H4 (cell line): ENCODE measurements around the gene STYXL2. TPM values are rescaled to one million over a fixed set of nuclear protein-coding genes. Genes with fewer than 3 reads are reported as not detected.
A peak's percentile ranks its signal among the peaks of the same experiment; 100 is the strongest.

ENCODE experiments used
- DNase-seq: peaks from one replicate; pipeline ENCODE4 v3.0.0-alpha.2; 2015; ENCODE audit warnings: low spot score
- total RNA-seq: library from RNA; depleted of rRNA; stranded (reverse); fragments of >200 nt; shearing (Covaris generic); gene quantifications from 2 replicates; pipeline ENCODE4 v1.2.3, GENCODE V29; 2014

STYXL2 gene
- total RNA-seq, 1 experiment from 2014 or later, result 0.04 TPM

DNA sequence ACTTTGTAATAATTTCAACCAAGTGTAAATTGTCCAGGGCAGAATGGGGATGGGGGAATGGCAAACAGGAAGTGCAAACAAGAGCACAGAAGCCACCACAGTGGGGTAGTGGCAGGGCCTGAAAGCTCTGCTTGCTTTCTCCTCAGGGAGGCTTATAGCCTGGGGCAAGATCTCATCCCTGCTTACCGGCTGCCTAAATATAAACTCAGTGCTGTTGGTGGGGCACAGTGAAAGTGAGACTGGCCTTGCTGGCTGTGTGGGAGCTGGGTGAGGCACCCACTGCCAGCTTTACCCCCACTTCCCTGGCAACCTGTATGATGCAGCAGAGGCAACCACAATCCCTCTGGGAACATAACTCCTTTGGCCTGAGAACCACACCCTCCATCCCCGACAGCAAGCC lies 15.2 kb downstream of the STYXL2 start:
- DNase-seq, result peak; percentile 30

DNA sequence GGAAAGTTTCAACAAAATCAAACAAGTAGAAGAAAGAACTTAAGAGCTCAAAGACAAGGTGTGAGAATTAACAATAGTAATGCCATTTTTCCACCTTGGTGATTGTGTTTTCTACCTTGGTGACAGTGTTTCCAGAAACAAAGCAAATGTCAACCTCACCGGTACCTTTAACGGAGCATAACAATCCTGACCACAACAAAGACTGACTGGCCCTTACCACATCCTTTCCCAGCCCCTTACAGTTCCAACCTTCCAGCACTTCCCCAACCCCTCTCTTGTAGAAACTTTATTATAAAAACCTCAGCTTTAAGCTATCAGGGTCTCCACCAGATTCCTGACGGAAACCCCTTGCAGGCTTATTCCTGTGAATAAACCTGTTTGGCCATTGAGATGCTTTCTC lies 16.7 kb downstream of the STYXL2 start:
- DNase-seq, result no peak

DNA sequence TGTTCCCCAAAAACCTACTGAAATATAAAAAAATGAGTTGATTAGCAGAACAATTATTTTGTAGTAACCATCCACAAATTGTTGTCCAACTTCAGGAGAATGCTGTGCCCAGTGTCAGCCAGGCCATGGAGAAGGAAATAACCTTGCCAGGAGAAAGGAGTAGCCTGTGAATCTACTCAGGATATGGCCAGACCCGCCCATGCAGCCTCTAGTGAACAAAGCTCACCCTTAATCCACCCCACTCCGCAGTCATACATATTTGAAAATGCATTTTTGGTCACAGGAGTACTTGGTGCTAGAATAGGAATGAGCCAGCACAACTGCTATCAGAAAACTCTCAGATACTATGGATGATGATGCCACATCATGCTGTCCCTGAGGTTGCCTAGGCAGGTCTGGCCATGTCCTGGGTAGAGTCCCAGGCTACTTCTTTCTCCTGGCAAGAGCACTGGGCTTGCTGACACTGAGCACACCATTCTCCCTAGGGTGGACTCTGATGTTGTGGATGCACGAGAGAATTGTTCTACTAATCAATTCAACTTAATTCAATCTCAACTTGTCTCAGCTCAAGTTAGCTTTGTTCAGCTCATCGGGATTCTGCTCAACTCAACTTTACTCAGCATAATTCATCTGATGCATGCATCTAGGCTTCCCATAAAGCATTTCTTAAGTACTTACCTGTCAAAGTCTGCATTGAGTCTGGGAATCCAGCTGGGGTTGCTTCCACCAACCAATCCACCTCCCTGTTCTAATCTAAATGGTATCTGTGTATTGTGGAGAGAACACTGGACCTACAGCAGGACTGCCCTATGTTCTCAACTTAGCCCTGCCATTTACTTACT lies 18.2 kb downstream of the STYXL2 start:
- DNase-seq, result no peak

DNA sequence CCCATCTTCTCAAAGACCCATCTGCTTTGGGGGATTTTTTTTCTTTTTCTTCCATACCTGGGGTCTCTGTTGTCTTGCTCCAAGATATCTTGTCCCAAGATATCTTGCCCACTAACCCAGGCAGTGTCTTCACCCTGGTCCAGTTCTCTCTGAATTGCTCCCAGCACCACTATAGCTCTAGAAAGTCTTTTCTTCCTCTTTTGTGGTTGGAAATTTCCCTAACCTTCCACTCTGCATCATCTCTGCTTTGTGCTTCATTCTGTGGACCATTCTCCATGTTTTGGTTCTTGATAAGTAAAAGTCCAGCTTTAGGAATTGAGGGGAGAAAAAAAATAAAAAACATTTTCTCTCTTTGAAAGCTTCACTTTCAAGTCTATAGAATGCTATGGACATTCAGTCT lies 20.9 kb downstream of the STYXL2 start:
- no peak for DNase-seq

DNA sequence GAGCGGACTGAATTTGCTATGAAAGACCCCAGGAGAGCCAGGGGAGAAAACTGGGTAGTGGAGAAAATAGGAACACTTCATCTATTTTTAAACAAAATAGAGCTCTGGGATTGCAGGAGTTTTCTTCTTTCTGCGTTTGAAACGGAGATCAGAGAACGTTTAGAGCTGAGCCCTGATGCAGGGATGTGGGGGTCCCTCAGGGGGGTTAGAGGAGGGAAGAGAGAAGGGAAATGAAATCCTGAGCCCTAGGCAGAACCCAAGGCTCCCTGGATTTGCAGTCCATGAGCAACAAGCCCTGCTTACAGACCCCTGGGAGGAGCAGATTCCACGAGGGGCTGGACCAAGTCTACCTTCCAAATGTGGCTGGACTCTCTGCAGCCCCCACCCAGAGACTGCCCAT lies 21.8 kb downstream of the STYXL2 start:
- DNase-seq, result no peak

DNA sequence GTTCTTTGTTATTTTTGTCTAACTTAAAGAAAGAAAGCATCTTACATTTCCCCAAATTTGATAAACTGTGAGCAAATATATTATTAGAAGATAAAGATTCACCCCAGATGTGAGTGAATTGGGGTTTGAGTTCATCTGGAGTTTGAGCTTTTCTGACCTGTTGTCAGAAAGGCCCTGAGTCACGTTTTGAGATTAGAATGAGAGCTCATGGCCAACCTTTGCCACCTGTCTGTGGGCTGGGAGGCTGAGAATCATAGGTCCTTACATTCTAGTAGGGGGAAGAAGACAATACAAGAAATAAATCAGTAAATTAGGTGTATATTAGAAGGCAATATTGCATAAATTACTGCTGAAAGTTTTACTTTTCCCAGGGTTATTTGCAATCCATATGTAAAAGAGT lies 22.3 kb downstream of the STYXL2 start:
- no peak for DNase-seq

DNA sequence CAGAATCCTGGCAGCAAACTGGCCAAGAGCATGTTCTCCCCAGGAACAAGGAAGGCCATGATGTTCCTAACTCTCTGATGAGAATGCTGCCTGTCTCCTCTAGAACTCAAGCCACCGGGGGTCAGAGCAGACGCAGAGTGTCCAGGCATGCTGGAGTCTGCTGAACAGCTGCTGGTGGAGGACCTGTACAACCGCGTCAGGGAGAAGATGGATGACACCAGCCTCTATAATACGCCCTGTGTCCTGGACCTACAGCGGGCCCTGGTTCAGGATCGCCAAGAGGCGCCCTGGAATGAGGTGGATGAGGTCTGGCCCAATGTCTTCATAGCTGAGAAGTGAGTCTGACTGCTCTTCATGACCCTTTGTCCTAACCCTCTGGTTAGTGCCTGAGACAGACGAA lies 23.4 kb downstream of the STYXL2 start:
- DNase-seq, result no peak

DNA sequence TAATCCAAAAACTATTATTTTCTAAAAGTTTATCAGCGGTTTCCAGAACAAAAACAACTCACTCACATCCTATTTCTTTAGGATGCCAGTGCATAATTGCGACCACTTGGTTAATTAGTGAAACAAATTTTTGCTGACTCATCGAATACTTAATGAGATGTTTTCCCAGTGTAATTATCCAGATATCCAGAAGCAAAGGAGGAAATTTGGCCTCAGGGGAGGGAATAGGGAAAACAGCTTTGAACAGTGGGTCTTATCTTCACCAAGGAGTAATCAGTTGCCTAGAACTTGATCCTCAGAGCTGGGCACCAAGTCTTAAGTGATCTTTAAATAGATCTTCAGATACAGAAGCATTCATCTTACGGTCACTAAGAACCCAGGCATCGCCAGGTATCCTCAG lies 24.3 kb downstream of the STYXL2 start:
- no peak for DNase-seq

DNA sequence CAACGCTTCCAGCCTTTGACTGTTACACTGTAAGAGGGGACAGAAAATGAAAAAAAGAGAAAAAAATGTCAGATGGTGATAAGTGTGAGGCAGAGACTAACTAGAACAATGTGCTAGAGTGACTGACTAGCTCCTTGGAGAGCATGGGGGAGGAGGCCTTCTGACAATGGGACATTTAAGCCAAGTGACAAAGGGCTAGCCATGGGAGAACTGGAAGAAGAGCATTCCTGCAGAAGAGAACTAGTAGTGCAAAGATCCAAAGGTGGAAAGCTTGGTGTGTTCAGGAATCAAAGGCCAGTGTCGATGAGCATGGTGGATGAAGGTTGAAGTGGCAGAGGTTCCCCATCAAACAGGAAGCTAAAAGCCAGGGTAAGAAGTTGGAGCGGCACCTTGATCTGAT lies 25.8 kb downstream of the STYXL2 start:
- DNase-seq, result no peak

DNA sequence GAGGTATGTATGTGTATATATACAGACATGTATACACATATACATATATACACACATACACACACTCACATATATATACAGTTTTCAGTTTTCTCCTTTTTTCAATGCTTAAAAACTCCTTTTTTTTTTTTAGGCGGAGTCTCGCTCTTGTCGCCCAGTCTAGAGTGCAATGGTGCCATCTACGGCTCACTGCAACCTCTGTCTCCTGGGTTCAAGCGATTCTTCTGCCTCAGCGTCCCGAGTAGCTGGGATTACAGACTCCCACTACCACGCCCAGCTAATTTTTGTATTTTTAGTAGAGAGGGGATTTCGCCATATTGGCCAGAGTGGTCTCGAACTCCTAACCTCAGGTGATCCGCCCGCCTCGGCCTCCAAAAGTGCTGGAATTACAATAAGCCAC lies 27.0 kb downstream of the STYXL2 start:
- DNase-seq, result no peak

DNA sequence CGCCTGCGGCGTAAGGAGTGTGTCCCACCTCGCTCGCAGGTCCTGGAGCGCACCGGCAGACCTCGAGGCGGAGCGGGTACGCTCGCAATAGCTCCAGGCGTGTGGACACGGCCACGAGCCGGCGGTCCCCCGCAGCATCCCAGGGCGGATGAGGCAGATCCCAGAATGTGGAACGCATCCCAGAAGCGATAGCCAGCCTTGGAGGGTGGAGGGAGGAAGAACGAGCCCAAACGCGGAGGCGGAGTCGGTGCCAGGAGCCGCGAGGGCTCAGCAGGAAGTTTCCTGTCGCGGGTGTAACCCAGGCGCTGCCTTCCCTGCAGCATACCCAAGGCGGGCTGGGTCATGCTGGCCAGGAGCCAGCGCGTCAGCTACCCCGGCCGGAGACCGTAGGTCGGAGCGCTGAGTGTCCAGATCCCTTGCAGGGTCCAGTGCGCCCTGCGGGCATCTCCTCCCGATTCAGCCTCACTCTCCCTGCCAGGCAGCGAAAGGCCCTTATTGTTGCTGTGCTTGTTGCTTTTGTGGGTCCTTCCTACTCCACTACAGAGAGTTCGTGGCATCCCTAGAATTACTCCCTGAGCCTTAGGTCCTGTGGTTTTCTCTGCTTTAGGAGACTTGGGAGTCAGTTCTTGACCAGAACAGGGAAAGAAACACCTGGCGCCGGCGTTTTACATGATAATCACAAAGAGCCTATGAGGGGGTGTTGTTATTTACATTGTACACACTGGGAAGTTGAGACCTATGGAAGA lies 27.7 kb downstream of the STYXL2 start:
- DNase-seq, result no peak

DNA sequence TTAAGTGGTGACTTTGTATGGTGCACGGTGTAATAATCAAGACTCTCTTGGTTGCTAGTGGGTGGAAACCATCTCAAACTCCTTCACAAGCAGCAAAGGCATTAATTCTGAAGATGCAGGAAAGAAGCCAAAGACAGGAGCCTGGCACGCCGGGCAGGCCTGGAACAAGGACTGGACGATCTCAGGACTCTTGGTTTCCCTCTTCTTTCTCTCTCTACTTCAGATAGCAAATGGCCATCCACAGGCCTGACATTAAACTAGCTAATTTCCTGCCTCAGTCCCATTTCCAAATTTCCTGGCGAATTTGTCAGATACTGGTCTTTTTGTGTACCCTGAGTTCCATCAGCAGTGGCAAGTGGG lies 28.2 kb downstream of the STYXL2 start:
- no peak for DNase-seq

DNA sequence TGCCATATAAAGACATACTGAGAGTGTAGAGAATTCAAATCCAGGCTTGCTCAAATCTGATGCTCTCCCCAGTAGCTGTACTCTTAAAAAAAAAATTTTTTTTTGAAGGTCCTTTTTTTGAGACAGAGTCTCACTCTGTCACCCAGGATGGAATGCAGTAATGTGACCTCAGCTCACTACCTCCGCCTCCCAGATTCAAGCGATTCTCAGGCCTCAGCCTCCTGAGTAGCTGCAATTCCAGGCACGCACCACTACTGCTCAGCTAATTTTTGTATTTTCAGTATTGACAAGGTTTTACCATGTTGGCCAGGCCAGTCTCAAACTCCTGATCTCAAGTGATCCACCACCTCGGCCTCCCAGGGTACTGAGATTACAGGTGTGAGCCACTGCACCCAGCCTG lies 28.7 kb downstream of the STYXL2 start:
- no peak for DNase-seq

DNA sequence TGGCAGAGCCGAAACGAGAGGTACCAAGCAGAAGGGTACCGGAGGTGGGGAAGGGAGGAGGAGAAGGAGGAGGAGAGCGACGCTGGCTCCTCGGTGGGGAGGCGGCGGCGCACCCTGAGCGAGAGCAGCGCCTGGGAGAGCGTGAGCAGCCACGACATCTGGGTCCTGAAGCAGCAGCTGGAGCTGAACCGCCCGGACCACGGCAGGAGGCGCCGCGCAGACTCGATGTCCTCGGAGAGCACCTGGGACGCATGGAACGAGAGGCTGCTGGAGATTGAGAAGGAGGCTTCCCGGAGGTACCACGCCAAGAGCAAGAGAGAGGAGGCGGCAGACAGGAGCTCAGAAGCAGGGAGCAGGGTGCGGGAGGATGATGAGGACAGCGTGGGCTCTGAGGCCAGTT lies 32.4 kb downstream of the STYXL2 start:
- DNase-seq, result no peak

DNA sequence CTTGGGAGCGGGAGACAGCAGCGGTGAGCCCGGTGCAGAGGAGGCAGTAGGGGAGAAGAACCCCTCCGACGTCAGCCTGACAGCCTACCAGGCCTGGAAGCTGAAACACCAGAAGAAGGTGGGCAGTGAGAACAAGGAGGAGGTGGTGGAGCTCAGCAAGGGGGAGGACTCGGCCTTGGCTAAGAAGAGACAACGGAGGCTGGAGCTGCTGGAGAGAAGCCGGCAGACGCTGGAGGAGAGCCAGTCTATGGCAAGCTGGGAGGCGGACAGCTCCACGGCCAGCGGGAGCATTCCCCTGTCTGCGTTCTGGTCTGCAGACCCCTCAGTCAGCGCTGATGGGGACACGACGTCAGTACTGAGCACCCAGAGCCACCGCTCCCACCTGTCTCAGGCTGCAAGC lies 32.9 kb downstream of the STYXL2 start:
- no peak for DNase-seq

DNA sequence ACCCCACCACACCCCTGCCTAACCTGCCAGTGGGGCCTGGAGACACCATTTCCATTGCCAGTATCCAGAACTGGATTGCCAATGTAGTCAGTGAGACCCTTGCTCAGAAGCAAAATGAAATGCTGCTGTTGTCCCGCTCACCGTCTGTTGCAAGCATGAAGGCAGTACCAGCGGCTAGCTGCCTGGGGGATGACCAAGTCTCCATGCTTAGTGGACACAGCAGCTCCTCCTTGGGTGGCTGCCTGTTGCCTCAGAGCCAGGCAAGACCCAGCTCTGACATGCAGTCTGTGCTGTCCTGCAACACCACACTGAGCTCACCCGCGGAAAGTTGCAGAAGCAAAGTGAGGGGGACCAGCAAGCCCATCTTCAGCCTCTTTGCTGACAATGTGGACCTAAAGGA lies 33.4 kb downstream of the STYXL2 start:
- DNase-seq, result no peak

DNA sequence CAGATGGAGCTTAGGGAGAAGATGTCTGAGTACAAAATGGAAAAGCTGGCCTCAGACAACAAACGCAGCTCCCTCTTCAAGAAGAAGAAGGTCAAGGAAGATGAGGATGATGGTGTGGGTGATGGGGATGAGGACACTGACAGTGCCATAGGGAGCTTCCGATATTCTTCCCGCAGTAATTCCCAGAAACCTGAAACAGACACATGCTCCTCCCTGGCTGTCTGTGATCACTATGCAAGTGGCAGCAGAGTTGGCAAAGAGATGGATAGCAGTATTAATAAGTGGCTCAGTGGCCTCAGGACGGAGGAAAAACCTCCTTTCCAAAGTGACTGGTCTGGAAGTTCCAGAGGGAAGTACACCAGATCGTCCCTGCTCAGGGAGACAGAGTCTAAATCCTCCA lies 33.8 kb downstream of the STYXL2 start:
- no peak for DNase-seq

DNA sequence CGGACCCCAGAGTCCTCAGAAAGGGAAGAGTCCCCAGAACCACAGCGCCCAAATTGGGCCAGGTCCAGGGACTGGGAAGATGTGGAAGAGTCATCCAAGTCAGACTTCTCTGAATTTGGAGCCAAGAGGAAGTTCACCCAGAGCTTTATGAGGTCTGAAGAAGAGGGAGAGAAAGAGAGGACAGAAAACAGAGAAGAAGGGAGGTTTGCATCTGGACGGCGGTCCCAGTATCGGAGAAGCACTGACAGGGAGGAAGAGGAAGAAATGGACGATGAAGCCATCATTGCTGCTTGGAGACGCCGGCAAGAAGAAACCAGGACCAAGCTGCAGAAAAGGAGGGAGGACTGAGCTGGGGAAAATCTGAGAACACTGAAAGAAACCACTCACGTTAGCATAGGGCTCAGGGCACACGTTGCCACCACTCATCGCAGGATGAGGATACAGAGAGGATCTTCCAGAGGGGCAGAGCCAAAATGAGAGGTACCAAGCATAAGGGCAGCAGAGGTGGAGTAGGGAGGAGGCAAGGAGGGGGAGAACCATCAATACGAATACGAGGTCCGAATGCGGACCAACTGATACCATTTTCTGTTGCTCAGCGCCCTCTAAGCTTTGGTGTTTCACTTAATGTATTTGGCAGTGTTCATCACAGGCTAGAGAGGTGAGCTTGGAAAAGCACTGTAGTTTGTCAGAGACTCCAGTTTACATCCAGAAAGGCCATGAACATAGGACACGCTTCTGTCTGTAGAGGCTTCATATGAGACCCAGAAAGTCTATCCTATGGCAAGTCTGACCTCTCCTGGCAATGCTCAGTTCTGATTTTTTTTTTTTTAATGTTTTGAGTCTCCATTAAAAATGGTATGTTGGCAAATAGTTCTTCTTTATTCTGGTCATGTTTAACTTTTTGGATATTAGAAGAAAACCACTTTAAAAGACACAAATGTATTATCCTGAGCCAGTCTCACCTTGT lies 34.7 kb downstream of the STYXL2 start:
- no peak for DNase-seq

DNA sequence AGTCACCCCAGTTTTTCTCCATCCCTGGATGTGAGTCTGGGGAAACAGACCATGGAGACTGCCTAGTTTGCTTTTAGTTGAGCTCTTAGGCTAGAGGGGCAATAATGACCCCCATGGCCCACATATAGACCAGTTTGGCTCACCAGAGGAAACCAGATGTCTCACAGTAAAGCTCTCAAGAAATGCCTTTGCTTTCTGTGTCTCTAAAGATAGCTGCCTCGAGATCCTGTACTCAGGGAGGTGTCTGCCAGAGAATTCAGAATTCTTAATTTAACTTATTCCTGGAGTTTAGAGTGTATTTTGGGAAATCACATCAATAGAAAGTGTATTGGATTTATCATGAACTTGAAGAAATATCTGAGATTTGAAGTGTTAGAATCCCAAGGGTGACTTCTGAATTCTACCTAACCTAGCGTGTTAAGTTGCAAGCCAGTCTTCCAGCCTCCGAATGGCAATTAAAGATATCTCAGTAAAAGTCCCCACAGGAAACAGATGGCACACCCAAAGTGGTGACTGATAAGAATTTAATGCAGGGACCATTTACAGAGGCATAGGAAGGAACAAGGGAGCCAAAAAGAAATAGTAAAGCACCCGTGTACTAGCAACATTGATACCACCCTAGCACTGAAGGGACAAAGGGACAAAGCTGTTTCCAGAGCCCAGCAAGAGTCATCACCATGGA lies 37.1 kb downstream of the STYXL2 start:
- no peak for DNase-seq

DNA sequence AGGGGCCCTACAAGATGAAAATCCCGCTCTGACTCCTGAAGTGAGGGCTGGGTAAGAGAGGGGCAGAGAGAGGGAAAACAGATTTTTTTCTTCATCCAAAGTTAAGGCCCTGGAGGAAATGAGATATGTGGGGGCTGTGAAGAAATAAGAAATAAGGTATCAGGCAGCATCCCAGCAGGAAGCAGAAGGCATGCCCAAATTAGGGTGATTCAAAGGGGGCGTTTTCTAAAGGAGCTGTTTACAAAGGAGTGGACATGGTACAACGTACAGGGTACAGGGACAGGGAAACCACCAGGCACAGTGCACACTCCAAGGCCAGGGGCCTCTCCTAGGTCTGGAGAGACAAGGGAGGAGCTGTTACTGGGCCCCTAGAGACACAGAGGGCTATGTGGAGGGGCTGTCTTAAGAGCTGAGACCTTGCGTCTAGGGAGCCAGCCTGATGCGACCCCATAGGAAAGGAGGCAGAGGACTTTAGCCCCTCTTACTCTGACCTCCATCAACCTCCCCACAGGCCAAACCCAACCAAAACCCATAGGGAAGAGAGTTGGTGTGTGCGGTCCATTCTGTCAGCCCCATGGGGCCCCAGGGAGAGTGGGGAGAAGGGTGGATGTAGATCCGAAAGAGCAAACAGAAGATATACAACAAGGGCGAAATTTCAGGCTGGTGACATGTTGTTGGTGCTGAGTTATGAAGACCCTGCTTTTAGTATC lies 38.6 kb downstream of the STYXL2 start:
- no peak for DNase-seq

DNA sequence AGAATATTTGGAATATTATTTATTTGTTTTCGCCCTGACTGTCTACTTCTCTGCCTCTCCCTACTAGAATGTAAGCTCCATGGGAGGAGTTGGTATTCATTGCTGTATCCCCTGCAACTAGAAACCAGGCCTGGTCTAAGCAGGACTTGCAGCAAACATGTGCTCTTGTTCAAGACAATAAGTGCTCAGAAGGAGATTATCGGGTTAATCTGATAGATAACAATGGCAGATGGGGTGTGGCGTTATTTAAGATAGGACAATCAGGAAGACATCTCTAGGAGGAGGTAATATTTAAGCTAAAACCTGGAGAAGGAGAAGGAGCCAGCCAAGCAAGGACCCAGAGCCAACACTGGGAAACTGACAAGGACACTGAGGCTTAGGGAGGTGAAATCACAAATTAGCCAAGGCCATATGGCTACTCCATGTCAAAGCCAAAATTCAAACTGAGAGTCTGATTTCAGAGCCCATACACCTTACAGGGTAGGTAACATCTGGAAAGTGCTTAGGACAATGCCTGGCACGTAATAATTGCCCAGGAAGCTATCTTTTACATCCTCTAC lies 41.5 kb downstream of the STYXL2 start:
- DNase-seq, result no peak
